NCI-H1092 treated with DMSO at 0.1 percent for 48 hours (cell line): ENCODE measurements around the gene SSC5D.
"Not testable (repeated sequence)": the region's sequence is repeated elsewhere in the genome, so short reads cannot be mapped to it uniquely, and the experiment has no call there.

Experiments
- DNase-seq: peaks from one replicate; lab custom pipeline; 2025; lab: John Stamatoyannopoulos, UW

Gene SSC5D

GRCh38 chr19:55487924-55488687 is at the start of gene SSC5D:
Gene SSC5D, plus strand, starts transcription at chr19:55488436. Its CDS starts 154 bp downstream, at chr19:55488590.
- DNase-seq: no peak

GRCh38 chr19:55439052-55439451 is 49.2 kb upstream of the SSC5D start:
- no peak for DNase-seq

GRCh38 chr19:55440411-55441105 is 47.7 kb upstream of the SSC5D start:
- DNase-seq: no peak

- no peak for DNase-seq
These were observed 46.9 kb upstream of the SSC5D start for GRCh38 chr19:55441319-55441691.

- DNase-seq: no peak
These were observed 46.4 kb upstream of the SSC5D start for GRCh38 chr19:55441692-55442321.

DNA sequence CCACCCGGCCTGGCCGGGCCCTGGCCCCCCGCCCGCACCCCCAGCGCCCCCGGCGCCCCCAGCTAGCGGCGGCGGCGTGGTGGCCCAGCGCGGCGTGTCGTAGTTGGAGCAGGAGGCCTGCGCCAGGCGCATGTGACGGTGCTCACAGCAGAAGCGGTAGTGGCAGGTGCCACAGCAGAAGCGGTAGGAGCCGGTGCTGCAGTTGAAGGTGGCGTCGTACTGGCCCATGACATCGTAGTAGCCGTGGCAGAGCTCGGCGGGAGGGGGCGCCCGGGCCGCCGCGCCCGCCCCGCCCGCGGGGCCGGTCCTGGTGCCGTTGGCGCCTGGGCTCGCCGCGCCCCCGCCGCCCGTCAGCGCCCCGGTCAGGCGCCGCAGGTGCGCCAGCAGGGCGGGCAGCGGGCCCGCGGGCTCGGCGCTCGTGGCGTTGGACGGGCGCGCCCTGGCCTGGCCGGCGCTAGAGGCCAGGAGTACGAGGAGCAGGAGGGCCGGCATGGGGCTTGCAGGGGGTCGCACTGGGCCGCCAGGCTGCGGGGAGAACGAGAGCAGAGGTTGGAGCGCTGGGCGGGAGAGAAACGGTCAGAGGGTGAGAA is 45.8 kb upstream of the SSC5D start:
- DNase-seq: peak; percentile 22

DNA sequence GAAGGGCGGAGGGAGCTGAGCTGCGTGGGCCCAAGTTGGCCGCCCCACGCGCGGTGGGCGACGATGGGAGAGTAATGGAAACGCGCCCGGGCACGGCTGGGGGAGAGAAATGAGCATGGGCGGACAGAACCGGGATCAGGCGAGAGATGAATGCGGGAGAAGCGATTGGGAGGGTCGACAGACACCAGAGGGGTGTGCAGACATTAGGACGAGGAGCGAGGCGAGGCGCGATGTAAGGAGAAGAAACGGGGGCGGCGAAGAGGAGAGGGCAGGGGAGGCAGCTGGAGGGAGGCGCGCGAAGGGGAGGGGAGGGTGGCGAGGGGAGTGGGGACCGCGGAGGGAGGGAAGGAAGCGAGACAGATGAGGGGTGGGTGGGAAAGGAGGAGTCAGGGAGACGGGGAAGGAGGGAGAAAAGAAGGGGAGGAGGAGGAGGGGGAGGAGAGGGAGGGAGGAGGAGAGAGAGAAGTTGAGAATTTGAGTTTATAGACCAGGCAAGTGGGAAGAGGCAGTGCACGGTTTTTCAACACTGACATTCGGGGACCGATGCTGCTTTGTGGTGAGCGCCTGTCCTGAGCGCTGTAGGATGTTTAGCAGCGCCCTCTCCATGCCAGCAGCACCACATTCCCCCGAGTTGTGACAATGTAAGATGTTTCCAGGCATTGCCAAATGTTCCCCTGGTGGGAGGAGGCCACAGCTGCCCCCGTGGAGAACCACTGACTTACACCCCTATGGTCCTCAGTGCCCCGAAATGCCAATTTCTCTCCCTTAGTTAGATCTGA is 45.0 kb upstream of the SSC5D start, which contains the start of gene SHISA7:
SHISA7 (minus strand) TSS at position 256 of the 779 bp plus-strand sequence. CDS start 437 bp downstream, outside the sequence.
- peak; percentile 21 for DNase-seq

DNA sequence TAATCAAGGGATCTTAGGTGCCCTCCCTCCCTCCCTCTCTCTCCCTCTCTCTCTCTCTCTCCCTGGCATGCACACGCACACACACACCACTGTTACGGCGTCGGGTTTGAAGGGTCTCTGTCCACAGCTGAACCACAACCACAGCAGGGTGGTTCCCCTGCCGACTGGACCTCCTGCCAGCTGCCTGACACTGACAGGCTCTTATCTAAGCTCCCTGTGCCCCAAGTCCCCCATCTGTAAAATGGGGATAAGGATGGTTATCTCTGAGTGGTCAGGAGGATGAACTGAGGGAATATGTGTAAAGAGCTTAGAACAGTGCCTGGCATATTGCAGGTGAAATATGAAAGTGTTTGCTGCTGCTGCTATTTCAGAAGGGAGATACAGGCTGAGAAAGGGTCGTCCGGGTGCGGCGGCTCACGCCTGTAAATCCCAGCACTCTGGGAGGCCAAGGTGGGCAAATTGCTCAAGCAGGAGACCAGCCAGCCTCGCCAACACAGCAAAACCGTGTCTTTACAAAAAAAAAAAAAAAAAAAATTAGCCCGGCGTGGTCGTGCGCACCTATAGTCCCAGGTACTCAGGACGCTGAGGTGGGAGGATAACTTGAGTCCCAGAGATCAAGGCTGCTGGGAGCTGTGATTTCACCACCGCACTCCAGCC is 44.3 kb upstream of the SSC5D start:
- no peak for DNase-seq

DNA sequence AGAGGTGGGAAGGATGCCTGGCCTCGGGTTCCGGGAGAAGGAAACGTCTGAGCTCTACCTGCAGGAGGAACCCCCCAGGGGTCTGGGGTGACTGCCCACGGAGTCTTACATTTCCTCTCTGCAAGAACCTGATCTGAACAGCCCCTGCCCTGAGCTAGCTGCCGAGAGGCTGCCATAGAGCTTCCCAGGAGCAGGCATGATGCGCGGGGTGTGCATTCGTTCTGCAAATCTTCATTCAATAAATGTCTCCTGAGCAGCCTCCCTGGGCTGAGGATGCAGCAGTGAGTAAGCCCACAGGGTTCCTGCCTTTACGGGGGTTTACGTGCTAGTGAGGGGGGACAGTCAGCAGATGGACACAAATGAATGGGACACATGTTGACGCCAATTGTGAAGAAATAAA is 43.6 kb upstream of the SSC5D start:
- DNase-seq: no peak

- no peak for DNase-seq
These were observed 42.2 kb upstream of the SSC5D start for GRCh38 chr19:55446060-55446459.

GRCh38 chr19:55447421-55448174 is 40.6 kb upstream of the SSC5D start:
- peak; percentile 22 for DNase-seq

- not testable (repeated sequence) for DNase-seq
These were observed 40.1 kb upstream of the SSC5D start for GRCh38 chr19:55448175-55448490.

DNA sequence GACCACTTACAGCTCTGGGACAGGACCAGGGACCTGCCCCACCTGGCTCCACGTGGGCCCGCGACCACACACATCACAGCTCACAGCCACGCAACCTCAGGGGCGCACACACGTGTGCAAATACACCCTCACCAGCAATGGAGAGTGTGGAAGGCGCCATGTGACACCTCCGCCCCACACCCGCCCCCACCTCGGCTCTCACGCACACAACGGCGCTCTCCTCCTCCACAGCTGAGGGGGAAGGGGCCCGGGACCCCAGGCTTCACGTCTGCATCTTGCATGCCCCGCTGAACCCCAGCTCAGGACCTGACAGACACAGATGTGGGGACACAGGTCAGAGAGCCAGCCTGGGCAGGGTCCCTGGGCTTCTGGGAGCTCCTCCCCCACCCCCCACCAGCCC is 38.8 kb upstream of the SSC5D start:
- DNase-seq: no peak

DNA sequence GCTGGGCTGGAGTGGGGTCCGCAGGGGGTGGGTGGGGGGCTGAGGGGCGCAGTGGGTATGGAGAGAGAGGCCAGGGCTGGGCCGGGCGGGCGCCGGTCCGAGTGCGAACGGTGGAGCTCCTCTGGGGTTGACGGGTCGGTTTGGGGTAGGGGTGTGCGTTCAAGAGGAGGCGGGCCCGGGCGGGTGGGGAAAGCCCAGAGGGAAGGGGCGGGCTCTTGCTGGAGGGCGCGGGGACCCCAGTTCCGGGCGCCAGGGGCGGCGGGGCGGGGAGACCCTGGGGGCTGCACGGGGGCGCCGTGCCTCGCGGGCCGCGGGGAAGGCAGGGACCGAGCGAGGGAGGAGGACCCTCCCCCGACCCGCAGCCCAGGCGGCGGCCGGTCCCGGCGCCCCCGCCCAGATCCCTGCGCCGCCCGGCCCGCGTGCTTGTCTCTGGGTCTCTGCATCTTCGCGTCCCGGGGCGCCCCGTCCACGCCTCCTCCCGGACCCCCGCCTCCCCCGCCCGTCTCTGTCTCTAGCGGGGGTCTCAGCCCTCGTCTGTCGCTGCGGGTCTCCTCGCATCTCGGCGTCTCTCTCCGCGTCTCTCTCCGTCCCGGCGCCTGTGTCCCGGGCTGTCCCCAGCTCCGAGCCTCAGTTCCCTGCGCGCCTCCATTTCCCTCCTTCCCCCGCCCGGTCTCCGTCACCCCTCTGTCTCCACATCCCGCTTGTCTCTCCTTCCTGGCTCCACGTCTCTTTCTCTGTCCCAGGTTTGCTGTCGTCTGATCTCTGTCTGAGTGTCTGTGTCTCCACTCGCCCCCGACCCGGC is 36.9 kb upstream of the SSC5D start:
- no peak for DNase-seq

DNA sequence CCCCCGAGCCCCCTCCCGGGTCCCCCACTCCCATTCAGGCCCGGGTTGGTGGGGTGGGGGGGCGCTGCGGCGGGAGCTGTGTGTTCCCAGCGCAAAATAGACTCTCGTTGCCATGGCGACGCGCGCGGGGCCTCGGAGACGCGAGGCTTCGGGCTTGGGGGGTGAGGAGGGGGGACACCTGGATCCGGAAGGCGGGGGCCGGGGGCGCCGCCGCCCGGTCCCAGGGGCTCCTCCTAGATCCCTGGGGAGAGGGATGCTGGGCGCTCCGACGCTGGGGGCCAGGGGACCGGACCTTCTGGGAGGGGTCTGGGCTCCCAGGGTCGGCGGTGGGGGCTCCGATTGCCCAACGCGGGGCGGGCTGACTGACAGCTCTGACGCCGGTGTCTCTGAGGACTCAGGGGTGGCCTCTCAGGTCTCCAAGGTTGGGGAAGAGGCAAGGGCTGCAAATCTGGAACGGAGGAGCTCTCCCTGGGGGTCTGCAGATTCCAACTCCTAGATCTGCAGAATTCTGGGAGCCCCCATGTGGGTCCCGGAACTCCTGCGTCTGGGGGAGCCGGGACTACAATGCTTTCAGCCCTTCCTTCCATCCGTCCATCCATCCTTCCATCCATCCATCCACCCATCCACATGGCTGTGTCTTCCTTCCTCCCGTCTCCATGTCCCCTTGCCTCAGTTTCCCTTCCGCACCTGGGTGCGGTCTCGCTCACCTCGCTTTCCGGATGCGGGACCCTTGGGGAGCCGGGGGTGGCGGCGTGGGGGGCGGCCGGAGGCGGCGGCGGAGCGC is 36.1 kb upstream of the SSC5D start:
- peak; percentile 30 for DNase-seq

- peak; percentile 86 for DNase-seq
These were observed 35.4 kb upstream of the SSC5D start for GRCh38 chr19:55452749-55453346.

GRCh38 chr19:55453511-55454260 is 34.5 kb upstream of the SSC5D start:
- no peak for DNase-seq

DNA sequence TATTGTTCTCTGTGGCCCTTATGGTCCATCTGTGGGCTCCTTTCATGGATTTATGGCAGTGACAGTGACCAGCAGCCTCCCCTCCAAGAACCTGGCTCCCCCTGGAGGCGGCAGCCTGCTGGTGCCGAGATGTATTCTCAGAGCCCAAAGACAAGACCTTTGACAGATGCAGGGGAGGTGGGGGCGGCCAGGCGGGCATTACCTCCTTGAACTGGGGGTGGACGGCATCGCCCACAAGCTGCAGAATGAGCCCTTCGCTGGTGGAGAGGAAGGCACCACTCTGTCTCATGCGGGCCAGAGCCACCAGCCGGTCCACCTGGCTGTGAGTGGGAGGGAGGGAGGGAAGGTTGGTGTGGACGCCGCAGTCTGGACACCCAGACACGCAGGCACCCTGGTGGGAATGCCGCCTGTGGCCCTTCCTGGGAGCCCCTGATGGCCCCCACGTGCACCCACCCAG is 33.4 kb upstream of the SSC5D start:
- no peak for DNase-seq
